NCI-H345 (cell line): Measurements from ENCODE around the gene PRPF38B.
"Not testable (repeated sequence)": the region's sequence is repeated elsewhere in the genome, so short reads cannot be mapped to it uniquely, and the experiment has no call there.

Source experiments
- DNase-seq: peaks from one replicate; lab custom pipeline; 2025; lab: John Stamatoyannopoulos, UW

PRPF38B gene, protein sequence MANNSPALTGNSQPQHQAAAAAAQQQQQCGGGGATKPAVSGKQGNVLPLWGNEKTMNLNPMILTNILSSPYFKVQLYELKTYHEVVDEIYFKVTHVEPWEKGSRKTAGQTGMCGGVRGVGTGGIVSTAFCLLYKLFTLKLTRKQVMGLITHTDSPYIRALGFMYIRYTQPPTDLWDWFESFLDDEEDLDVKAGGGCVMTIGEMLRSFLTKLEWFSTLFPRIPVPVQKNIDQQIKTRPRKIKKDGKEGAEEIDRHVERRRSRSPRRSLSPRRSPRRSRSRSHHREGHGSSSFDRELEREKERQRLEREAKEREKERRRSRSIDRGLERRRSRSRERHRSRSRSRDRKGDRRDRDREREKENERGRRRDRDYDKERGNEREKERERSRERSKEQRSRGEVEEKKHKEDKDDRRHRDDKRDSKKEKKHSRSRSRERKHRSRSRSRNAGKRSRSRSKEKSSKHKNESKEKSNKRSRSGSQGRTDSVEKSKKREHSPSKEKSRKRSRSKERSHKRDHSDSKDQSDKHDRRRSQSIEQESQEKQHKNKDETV

DNA sequence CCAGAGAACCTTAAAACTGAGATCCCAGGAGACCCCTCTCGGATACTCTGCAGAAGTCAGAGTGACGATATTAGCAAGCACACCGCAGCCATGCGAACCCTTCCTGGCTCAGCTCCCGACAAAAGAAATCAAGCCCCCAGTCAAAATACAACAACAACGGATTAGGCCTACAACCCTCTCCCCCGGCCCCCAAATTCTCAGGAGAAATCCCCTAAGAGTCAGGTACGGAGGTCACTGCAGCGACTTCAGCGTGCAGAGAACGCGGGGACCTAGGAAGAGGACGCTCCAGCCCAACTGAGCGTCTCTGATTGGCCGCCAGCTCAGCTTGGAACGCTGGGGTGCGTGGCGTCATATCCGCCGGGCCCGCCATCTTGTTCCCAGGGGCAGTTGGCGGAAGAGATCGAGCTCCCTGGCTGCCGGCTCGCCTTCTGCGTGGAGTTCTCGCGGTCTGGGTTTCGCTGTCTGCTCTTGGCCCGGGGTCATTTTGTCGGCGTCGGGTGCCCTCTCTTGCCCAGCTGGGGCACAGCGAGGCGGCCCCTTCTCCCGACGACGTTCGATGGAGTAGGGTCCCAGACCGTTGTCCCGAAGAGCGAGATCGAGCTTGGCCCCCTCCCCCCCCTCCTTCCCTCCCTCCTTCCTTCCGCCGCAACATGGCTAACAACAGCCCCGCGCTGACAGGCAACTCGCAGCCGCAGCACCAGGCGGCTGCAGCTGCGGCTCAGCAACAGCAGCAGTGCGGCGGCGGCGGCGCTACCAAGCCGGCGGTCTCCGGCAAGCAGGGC lies at the start of gene PRPF38B:
TSS of gene PRPF38B (plus strand) at position 369 of the 782 bp plus-strand sequence. CDS start at position 651, 282 bp downstream.
- peak; percentile 93 for DNase-seq

DNA sequence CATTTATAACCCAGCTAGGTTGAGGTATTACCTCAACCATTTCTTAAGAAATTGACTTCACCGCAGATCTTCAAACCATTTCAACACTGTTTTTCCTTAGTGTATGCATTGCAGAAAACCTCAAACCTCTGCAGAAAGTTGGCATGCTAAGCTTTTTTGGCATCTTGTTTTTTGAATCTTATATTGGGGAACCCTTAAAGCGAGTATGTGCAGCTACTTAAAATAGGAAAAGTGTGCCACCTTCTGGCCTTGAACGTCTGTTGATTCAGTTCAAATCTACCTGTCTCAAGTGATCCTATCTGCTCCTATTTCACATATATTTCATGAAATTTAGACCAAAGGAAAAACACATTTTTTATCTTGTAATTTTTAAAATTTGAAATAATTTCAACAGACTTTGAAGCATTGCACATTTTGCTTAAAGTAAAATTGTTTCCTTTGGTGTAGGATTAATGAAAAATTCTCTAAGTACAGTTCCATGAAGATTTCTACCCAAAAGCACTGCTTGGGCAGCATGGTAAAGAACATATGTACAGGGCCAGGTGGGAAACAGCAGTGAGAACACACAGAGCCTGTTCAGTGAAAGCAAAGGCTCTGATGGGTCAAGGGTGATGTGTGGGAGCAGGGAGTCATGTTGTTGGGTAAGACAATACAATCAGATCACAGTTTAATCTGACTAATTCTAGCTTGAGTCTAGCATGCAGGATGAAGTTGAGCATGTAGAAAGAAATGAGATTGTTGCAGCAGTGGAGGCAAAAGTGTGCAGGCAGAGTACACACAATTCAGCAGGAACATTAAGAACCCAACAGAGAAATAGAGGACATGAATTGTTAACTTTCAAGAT lies 48.4 kb upstream of the PRPF38B start:
- DNase-seq = peak; percentile 49

DNA sequence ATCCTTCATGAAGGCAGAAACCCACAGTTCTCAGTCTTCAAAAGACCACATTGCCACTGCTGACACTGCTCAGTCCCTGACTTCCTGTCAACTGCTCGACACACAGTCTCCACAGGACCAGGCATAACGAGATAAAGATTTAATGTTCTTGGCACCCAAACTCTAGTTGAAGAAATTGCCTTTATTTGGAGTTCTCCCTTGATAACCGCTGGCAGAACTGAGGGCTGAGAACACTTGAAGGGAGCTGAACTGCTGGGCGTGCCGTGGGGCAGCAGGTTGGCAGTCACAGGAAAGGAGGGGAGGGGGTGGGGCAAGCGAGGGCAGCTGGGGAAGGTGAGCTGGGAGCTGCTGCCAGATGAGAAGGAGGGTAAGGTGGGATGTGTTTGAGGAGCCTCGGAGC lies 47.1 kb upstream of the PRPF38B start:
- DNase-seq = no peak

DNA sequence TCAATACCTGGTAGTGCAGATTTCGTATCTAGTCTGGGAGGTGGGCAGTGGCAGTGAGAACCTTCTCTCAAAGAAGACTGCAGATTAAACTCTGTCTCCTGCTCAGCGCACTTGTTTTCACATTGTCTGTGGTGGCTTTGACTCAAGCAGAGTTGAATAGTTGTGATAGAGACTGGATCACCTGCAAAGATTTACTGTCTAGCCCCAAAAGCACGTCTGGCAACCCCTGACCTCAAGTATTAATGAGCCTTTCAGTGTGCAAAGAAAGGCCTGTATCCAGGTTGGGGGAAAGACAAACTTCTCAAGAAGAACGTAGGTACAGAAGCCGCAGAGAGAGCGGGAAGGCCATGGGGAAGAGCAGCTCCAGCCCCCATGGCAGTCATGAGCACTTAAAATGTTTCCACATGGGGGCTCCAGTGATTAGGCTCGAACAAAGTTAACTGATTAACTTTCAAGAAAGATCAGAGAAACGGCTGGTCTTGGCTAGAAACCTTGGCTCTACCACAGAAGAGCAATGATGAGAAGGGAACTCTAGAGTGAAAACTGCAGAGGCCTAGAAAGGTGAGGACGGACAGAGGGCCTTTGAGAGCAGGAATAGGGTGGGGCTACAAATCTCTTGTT lies 46.4 kb upstream of the PRPF38B start:
- no peak for DNase-seq

DNA sequence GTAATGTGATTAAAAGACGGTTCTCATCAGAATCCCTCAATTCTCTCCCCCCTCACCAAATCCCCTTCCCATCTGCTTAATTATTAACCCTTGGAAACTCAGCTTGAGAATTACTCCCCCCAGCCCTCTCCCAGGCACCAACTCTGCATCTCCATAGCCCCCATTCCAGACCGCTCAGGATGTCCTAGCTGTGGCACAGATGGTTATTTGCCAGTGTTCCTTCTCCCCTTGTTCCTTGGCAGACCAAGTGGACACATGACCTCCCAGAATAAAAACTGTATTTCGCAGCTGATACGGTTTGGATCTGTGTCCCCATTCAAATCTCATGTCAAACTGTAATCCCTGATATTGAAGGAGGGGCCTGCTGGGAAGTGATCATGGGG lies 45.9 kb upstream of the PRPF38B start:
- no peak for DNase-seq

DNA sequence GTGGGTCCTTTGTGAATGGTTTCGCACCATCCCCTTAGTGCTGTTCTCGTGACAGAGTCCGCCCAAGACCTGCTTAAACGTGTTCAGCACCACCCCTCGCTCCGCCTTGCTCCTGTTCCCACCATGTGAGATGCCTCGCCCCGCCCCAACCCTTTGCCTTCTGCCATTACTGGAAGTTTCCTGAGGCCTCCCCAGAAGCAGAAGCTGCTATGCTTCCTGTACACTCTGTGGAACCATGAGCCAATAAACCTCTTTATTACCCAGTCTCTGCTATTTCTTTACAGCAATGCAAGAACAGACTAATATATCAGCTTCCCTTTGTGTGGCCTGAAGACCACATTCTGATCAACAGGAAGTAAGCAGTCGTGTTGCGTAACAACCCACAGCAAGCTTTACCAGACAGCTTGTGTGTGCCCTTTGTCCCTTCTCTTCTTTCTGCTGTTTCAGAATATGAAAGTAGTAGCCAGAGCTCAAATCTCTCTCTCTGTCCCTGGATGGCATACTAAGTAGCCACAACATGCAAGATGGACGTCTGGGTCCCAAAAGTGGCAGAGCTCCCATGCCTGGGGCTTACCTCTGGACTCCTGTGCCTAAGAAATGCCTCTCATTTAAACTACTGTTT lies 45.4 kb upstream of the PRPF38B start:
- no peak for DNase-seq

DNA sequence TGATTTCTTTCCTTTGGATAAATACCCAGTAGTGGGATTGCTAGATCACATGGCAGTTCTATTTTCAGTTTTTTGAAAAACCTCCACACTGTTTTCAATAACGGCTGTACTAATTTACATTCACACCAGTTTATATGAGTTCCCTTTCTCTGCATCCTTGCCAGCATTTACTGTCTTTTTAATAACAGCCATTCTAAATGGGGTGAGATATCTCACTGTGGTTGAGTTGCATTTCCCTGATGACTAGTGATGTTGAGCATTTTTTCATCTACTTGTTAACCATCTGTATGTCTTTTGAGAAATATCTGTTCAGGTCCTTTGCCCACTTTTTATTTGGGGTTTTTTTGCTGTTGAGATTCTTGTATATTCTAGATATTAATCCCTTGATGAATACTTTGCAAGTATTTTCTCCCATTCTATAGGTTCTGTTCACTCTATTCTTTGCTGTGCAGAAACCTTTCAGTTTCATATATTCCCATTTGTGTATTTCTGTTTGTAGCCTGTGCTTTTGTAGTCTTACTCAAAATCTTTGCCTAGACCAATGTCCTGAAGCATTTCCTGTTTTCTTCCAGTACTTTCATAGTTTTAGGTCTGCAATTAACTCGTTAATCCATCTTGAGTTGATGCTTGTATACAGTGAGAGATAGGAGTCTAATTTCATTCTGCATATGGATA lies 38.5 kb upstream of the PRPF38B start:
- DNase-seq = no peak

DNA sequence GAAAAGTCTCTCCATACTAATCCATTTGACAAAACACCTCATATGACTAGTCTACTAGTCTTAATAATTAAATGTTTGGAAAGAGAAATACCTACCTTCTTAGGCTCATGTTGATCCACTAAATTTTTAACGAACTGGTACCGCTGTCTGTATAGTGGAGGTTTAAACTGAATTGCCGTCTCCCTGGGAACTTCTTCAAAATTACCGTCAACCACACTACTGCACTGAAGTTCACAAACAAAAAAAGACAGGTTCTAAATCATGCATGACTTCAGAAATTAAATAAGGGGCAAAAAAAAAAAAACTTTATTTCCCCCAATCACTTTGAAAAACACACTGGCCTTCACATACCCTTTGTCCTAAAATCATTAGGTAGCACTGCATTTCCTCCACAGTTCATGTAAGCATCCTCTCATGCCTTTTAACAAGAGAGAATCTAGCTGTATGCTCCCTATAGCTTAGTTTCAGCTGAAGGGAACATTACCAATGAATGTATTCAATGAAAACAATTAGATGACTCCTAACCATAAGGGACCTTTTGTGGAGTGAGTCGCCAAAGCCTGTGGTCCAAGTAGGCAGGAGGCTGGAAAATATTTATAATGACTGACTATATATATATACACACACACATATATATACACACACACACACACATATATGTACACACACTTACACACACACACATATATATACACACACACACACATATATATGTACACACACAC lies 34.6 kb upstream of the PRPF38B start:
- DNase-seq = no peak

DNA sequence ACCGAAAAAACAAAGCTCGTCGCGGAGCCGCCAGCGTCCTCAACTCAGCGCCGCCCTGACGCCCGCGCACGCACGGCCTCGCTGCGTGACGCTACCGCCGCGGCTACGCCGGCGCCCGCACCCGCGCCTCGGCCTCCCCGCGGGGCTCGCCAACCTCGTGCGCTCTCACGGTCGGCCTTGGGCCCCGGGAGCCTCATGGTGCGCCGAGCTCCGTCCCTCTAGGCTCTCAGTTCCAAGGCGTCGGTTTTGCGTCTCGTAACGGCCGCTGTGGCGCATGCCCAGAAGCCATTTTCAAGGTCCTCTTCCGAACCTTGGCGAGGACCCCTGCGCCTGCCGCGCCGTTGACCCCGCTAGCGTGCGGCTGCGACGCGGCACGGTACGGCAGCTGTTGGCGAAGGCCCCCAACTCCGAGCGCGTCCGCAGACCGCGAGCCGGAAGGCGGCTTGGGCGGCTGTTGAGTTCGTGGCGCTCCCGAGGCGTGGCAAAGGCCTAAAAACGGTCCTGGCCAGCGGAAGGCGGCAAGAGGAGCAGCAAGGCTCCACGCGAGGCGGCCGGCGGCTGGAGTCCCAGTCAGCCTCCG lies 31.0 kb upstream of the PRPF38B start, which contains the start of gene HENMT1:
TSS of gene HENMT1 (minus strand) at position 64 of the 580 bp plus-strand sequence. CDS start 1,209 bp downstream, outside the sequence.
- peak; percentile 79 for DNase-seq

DNA sequence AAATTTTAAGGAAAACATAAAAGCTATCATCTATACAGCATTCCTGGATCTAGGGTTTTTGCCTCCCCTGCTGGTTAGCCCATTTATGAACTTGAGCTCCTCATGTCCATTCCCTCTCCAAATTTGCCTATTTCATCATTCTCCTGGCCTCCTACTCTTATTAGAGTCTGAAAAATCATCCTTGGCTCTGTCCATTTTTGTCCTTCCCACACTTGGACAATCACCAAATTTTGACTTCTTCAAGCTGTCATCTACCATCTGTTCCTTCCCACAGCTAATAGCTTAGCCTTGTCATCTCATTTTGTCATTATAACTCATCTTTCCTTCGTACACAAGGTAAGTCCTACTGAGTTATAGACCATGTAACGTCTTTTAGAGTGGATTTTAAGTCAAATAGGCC lies 29.0 kb upstream of the PRPF38B start:
- DNase-seq = no peak

DNA sequence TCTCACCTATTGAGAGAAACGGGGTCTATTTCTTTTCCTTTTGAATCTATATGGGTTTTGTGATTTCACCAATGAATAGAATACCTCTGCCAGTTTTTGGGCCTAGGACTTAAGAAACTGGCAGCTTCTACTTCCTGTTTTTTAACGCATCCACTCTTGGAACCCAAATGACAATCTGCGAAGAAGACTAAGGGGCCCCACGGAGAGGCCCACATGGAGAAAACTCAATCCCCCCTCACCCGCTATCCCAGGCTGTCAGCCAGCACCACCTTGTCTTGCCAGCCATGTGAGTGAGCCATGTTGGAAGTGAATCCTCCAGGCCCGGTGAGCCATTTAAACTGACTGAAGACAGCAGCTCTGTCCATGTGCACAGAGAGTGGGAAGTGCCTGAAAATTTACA lies 27.6 kb upstream of the PRPF38B start:
- DNase-seq = no peak

DNA sequence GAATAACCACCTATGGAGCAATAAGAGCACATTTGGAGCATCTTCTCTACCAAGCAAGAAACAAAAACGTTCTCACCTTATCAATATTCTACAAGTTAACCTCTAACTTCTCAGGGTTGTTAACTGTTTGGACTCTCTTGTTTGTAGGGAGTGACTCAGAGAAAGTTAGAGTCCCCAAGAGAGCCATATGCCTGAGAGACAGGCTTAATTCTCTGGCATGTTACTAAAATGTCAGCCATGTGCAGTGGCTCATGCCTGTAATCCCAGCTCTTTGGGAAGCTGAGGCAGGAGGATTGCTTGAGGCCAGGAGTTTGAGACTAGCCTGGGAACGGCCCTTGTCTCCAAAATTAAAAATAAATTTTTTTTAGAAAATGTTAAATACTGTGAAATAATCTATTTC lies 27.0 kb upstream of the PRPF38B start:
- DNase-seq = no peak

DNA sequence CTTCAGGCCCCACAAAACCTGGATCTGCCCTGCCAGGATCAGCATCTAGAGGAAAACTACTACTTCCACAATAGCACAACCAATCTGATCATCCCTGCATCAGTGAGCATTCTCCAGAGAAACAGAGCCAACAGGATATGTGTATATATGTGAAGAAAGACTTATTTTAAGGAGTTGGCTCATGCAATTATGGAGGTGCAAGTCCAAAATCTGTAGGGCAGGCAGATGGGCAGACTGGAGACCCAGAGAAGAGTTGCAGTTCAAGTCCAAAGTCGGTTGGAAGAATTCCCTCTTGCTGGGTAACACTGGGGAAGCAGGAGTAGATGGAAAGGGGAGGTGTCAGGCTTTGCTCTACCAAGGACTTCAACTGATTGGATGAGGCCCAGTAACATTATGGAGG lies 26.3 kb upstream of the PRPF38B start:
- no peak for DNase-seq

DNA sequence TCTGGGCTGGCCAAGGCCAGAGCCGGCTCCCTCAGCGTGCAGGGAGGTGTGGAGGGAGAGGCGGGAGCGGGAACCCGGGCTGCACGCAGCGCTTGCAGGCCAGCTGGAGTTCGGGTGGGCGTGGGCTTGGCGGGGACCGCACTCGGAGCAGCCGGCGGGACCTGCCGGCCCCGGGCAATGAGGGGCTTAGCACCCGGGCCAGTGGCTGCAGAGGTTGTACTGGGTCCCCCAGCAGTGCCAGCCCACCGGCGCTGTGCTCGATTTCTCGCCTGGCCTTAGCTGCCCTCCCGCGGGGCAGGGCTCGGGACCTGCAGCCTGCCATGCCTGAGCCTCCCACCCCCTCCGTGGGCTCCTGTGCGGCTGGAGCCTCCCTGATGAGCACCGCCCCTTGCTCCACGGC lies 24.7 kb upstream of the PRPF38B start:
- not testable (repeated sequence) for DNase-seq

DNA sequence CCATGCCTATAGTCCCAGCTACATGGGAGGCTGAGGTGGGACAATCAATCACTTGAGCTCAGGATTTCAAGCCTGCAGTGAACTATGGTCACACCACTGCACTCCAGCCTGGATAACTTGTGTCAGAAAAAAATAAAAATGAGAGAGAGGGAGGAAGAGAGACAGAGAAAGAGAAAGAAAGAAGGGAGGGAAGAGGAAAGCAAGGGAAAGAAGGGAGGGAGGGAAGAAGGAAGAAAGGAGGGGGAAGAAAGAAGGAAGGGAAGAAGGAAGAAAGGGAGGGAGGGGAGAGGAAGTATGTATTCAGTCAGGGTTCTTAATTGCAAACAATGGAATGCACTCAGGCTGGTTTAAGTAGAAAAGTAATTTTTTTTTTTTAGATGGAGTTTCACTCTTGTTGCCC lies 23.3 kb upstream of the PRPF38B start:
- DNase-seq = no peak

DNA sequence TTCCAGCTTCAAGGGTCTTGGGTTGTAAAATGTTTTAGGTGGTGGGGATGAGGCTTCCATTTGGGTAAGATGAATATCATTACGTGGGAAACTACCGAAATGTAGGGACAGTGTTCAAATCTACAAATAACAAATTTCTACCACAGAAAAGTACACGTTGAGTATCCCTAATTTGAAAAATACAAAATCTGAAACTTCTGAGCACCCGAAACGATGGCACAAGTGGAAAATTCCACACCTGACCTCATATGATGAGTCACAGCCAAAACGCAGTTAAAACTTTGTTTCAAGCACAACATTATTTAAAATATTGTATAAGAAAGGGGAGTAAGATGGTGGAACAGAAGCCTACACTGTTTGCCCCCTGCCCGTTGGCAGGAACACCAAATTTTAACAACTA lies 22.4 kb upstream of the PRPF38B start:
- no peak for DNase-seq

DNA sequence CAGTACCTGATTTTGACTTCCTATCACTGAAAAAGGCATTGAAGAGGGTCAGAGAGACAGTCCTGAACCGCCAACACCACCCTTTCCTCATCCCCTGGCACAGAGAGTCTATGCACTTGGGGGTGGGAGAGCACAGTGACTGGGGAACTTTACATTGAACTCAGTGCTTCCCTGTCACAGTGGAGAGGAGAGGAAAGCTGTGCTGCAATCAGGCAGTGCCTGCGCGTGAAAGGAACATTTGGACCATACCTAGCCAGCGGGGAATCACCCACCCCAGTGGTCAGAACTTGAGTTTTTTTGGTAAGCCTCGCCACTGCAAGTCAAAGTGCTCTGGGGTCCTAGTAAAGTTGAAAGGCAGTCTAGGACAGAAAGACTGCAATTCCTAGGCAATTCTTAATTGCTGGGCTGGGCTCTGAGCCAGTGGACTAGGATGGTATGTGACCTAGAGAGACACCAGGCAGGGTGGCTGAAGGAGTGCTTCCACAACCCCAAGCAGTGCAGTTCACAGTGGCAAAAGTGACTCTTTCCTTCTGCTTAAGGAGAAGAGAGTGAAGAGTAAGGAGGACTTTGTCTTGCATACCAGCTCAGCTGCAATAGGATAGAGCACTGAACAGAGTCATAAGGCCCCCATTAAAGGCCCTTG lies 21.9 kb upstream of the PRPF38B start:
- DNase-seq = no peak

DNA sequence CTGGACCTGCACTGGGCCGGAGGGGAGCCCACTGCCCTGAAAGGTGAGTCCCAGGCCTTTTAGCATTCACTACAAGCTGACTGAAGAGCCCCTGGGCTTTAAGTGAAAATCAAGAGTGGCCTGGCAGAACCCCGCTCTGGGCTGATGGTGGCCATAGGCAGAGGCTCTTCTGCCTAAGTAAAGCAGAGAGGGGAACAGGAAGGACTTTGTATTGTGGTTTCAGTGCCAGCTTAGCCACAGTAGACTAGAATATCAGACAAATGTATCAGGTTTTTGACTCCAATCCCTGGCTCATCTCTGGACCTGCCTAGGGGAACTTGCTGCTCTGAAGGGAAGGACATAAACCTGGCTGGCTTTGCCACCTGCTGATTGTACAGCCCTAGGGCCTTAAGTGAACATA lies 21.0 kb upstream of the PRPF38B start:
- no peak for DNase-seq

DNA sequence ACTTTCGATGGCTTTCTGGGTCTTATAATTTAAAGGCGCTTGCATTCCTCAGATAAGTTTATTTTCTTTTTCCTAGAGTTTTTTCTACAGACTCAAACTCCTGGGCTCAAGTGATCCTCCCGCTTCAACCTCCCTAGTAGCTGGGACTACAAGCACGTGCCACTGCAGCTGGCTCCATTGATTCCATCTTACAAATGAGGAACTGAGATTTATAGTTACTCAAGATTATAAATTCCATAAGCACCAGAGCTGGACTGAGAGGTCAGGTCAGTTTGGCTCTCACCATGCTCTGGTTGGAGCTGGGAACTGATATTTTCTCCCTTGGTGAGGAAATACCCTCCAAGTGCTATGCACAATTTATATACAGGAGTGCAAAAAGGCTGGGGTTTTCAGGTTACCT lies 13.4 kb upstream of the PRPF38B start:
- DNase-seq = no peak
